Natural killer cell treated with Interleukin-12 subunit alpha and Interleukin-12 subunit beta and Interleukin-15 and Interleukin-18, amount 100 ng/mL, for 72 hours (primary cell): ENCODE measurements around the gene STK32C. TPM values are rescaled to one million over a fixed set of nuclear protein-coding genes. Genes with fewer than 3 reads are reported as not detected.
"Not testable (repeated sequence)": the region's sequence is repeated elsewhere in the genome, so short reads cannot be mapped to it uniquely, and the experiment has no call there.

Source experiments
- ATAC-seq, 2 donors: fragments of 150-1000 bp; cut with Tn5 transposase in 1 of 2; sonication (Bioruptor Pico), chemical (Tn5 transposase) in 1 of 2; 2 replicates each; pipeline ENCODE4 v1.10.0; 2021
- DNase-seq: peaks from one replicate; pipeline ENCODE4 v3.0.0; 2022; ENCODE audit warnings: low spot score
- H3K27ac Mint-ChIP-seq, 2 donors: 1 replicate in 1 of 2; 2 replicates in 1 of 2; pipeline ENCODE4 v1.8.0; 2022; ENCODE audit warnings: mixed read lengths in 2 of 2, mild to moderate bottlenecking in 1 of 2, moderate library complexity in 1 of 2
- H3K27me3 Mint-ChIP-seq, 2 donors: 1 replicate in 1 of 2; 2 replicates in 1 of 2; pipeline ENCODE4 v1.8.0; 2022; ENCODE audit warnings: mixed read lengths in 2 of 2
- H3K36me3 Mint-ChIP-seq: one replicate; pipeline ENCODE4 v1.8.0; 2022; ENCODE audit warnings: mixed read lengths
- H3K4me1 Mint-ChIP-seq, 2 donors: 1 replicate in 1 of 2; 2 replicates in 1 of 2; pipeline ENCODE4 v1.8.0; 2022; ENCODE audit warnings: low read depth in 2 of 2, mixed read lengths in 2 of 2, mild to moderate bottlenecking in 1 of 2
- H3K4me3 Mint-ChIP-seq: one replicate; pipeline ENCODE4 v1.8.0; 2022; ENCODE audit warnings: mixed read lengths
- H3K9me3 Mint-ChIP-seq: 2 replicates; pipeline ENCODE4 v1.8.0; 2022; ENCODE audit warnings: mixed read lengths
- total RNA-seq, 2 donors: library from RNA; stranded (reverse); gene quantifications; one replicate each; pipeline ENCODE4 v1.2.3, GENCODE V29; 2022

The STK32C gene
- total RNA-seq, 2 donors from 2014 or later, result 29.2 to 34.6 TPM

- no peaks in the 10 kb centered on the region for H3K36me3 Mint-ChIP-seq
- no peaks in the 10 kb centered on the region for H3K27me3 Mint-ChIP-seq
- peaks cover 0 to 2% of the 10 kb centered on the region in 2 donors for H3K4me1 Mint-ChIP-seq
- ATAC-seq (no peak), DNase-seq (no peak)
- no peak overlapping the region for H3K27ac Mint-ChIP-seq
- no peaks in the 10 kb centered on the region for H3K9me3 Mint-ChIP-seq
- H3K4me3 Mint-ChIP-seq, result no peak overlapping the region
These were observed 39.6 kb upstream of the STK32C start for GRCh38 chr10:132347211-132347930.

- Mint-ChIP-seq H3K9me3 (no peaks in the 10 kb centered on the region), H3K27me3 (no peaks in the 10 kb centered on the region), H3K4me3 (no peak overlapping the region), H3K36me3 (no peaks in the 10 kb centered on the region), H3K27ac (no peak overlapping the region), H3K4me1 (peaks cover 0 to 2% of the 10 kb centered on the region in 2 donors)
- DNase-seq (no peak), ATAC-seq (no peak)
These were observed 39.1 kb upstream of the STK32C start for GRCh38 chr10:132346806-132347205.

- Mint-ChIP-seq H3K27ac (no peak overlapping the region), H3K9me3 (no peaks in the 10 kb centered on the region), H3K36me3 (no peaks in the 10 kb centered on the region), H3K4me1 (peaks cover 0 to 2% of the 10 kb centered on the region in 2 donors), H3K27me3 (no peaks in the 10 kb centered on the region), H3K4me3 (no peak overlapping the region)
- ATAC-seq (no peak), DNase-seq (no peak)
These were observed 37.6 kb upstream of the STK32C start for GRCh38 chr10:132345345-132345744.

GRCh38 chr10:132344386-132344785 lies 36.6 kb upstream of the STK32C start:
- no peak for ATAC-seq
- H3K27ac Mint-ChIP-seq, result no peak overlapping the region
- no peak overlapping the region for H3K4me3 Mint-ChIP-seq
- H3K9me3 Mint-ChIP-seq, result no peaks in the 10 kb centered on the region
- no peak for DNase-seq
- H3K36me3 Mint-ChIP-seq, result no peaks in the 10 kb centered on the region
- H3K27me3 Mint-ChIP-seq, result no peaks in the 10 kb centered on the region
- peaks cover 0 to 2% of the 10 kb centered on the region in 2 donors for H3K4me1 Mint-ChIP-seq

GRCh38 chr10:132342553-132342952 lies 34.8 kb upstream of the STK32C start:
- Mint-ChIP-seq H3K9me3 (no peaks in the 10 kb centered on the region), H3K4me3 (no peak overlapping the region), H3K27me3 (no peaks in the 10 kb centered on the region), H3K36me3 (no peaks in the 10 kb centered on the region), H3K27ac (no peak overlapping the region), H3K4me1 (peaks cover 2 to 4% of the 10 kb centered on the region in 2 donors)
- DNase-seq (no peak), ATAC-seq (no peak)

- no peak for DNase-seq
- no peaks in the 10 kb centered on the region for H3K36me3 Mint-ChIP-seq
- H3K27ac Mint-ChIP-seq, result peak overlapping the region in 1 of 2 donors; percentile 13
- no peak overlapping the region for H3K4me3 Mint-ChIP-seq
- peaks cover 10 to 12% of the 10 kb centered on the region in 2 donors for H3K4me1 Mint-ChIP-seq
- no peaks in the 10 kb centered on the region for H3K27me3 Mint-ChIP-seq
- ATAC-seq, result no peak
- no peaks in the 10 kb centered on the region for H3K9me3 Mint-ChIP-seq
These were observed 34.0 kb upstream of the STK32C start for GRCh38 chr10:132341781-132342180.

- Mint-ChIP-seq H3K4me3 (no peak overlapping the region), H3K27ac (peak overlapping the region in 1 of 2 donors; percentile 13), H3K4me1 (peaks cover 16 to 17% of the 10 kb centered on the region in 2 donors), H3K27me3 (no peaks in the 10 kb centered on the region), H3K9me3 (no peaks in the 10 kb centered on the region), H3K36me3 (no peaks in the 10 kb centered on the region)
- DNase-seq (no peak), ATAC-seq (no peak)
These were observed 33.3 kb upstream of the STK32C start for GRCh38 chr10:132341017-132341416.

- peak overlapping the region in 1 of 2 donors; percentile 29 for H3K27ac Mint-ChIP-seq
- no peaks in the 10 kb centered on the region for H3K36me3 Mint-ChIP-seq
- H3K27me3 Mint-ChIP-seq, result no peaks in the 10 kb centered on the region
- no peak overlapping the region for H3K4me3 Mint-ChIP-seq
- no peak for ATAC-seq
- H3K4me1 Mint-ChIP-seq, result peaks cover 23 to 24% of the 10 kb centered on the region in 2 donors
- no peak for DNase-seq
- no peaks in the 10 kb centered on the region for H3K9me3 Mint-ChIP-seq
These were observed 31.5 kb upstream of the STK32C start for GRCh38 chr10:132339276-132339675.

- H3K27me3 Mint-ChIP-seq, result no peaks in the 10 kb centered on the region
- no peaks in the 10 kb centered on the region for H3K9me3 Mint-ChIP-seq
- no peak for ATAC-seq
- no peak overlapping the region for H3K27ac Mint-ChIP-seq
- no peaks in the 10 kb centered on the region for H3K36me3 Mint-ChIP-seq
- DNase-seq, result no peak
- H3K4me1 Mint-ChIP-seq, result peaks cover 23 to 24% of the 10 kb centered on the region in 2 donors
- H3K4me3 Mint-ChIP-seq, result no peak overlapping the region
These were observed 31.1 kb upstream of the STK32C start for GRCh38 chr10:132338876-132339275.

GRCh38 chr10:132337854-132338253 lies 30.1 kb upstream of the STK32C start:
- H3K9me3 Mint-ChIP-seq, DNase-seq, H3K27me3 Mint-ChIP-seq, H3K36me3 Mint-ChIP-seq, ATAC-seq: not testable (repeated sequence)
- Mint-ChIP-seq H3K4me3 (peak overlapping the region; percentile 92), H3K4me1 (peaks cover 23 to 31% of the 10 kb centered on the region in 2 donors), H3K27ac (peak overlapping the region; percentile 85 to 94)

- H3K4me3 Mint-ChIP-seq, result peak overlapping the region; percentile 92
These were observed 29.2 kb upstream of the STK32C start for GRCh38 chr10:132336919-132337407.

GRCh38 chr10:132336064-132336746 lies 28.5 kb upstream of the STK32C start:
- ATAC-seq, result no peak
- H3K36me3 Mint-ChIP-seq, result no peaks in the 10 kb centered on the region
- peak overlapping the region; percentile 85 to 94 for H3K27ac Mint-ChIP-seq
- no peak for DNase-seq
- H3K4me1 Mint-ChIP-seq, result peaks cover 36 to 47% of the 10 kb centered on the region in 2 donors
- H3K4me3 Mint-ChIP-seq, result peak overlapping the region; percentile 92
- H3K27me3 Mint-ChIP-seq, result no peaks in the 10 kb centered on the region
- no peaks in the 10 kb centered on the region for H3K9me3 Mint-ChIP-seq

More at GRCh38 chr10:132336919-132337407, 29.2 kb upstream of the STK32C start:
- no peak for ATAC-seq
- Mint-ChIP-seq H3K4me1 (peaks cover 29 to 40% of the 10 kb centered on the region in 2 donors), H3K27ac (peak overlapping the region; percentile 85 to 94), H3K27me3 (no peaks in the 10 kb centered on the region), H3K36me3 (no peaks in the 10 kb centered on the region), H3K9me3 (no peaks in the 10 kb centered on the region)
- DNase-seq, result no peak

- Mint-ChIP-seq H3K36me3 (peaks cover under 1% of the 10 kb centered on the region), H3K27me3 (no peaks in the 10 kb centered on the region), H3K9me3 (no peaks in the 10 kb centered on the region), H3K4me1 (peaks cover 37 to 50% of the 10 kb centered on the region in 2 donors), H3K4me3 (peak overlapping the region; percentile 92), H3K27ac (peak overlapping the region; percentile 85 to 94)
- DNase-seq (peak; percentile 82), ATAC-seq (peak; percentile 67 to 76)
These were observed 27.7 kb upstream of the STK32C start for GRCh38 chr10:132335189-132336063.
